ENCODE measurements around the gene BEST1.

DNA sequence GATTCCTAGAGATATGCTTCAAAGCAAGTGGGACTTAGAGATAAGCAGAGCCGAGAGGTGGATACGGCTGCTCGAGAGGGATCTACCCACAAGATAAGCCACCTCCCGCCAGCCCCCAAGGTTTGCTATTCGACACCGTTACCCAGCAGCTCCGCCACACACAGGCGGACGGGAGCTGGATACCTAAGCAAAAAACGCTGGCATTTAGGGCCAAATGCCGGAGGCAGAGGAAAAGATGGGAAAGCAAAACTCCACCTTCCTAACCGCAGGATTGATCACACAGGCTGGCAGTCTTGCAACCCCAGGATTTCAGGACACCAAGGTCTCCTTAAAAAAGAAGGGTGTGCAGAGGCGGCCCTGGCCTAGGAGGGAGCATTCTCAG is 16.6 kb downstream of the BEST1 start:
- TF ChIP-seq EZH2 (optimal IDR thresholded peaks at IDR 0.05; ENCODE audit: low read depth, low read length) (no peak), CTCF (IDR thresholded peaks at IDR 0.05; ENCODE audit: low read length) (no peak)
